IgD-negative memory B cell (primary cell): ENCODE results near the gene TCAIM. TPM values are rescaled to one million over a fixed set of nuclear protein-coding genes. Genes with fewer than 3 reads are reported as not detected.
"Not testable (repeated sequence)": the region's sequence is repeated elsewhere in the genome, so short reads cannot be mapped to it uniquely, and the experiment has no call there.

Experiments used
- H3K27ac Mint-ChIP-seq, 3 donors: one replicate each; pipeline ENCODE4 v1.8.0; 2020 to 2022; ENCODE audit warnings: mild to moderate bottlenecking in 3 of 3, mixed read lengths in 3 of 3, moderate library complexity in 1 of 3
- H3K27me3 Mint-ChIP-seq: one replicate; pipeline ENCODE4 v1.8.0; 2021; ENCODE audit warnings: mixed read lengths
- H3K36me3 Mint-ChIP-seq: one replicate; pipeline ENCODE4 v1.8.0; 2020; ENCODE audit warnings: mild to moderate bottlenecking, mixed read lengths
- H3K4me1 Mint-ChIP-seq, 3 donors: one replicate each; pipeline ENCODE4 v1.8.0; 2020 to 2022; ENCODE audit warnings: mixed read lengths in 3 of 3, mild to moderate bottlenecking in 1 of 3
- H3K4me3 Mint-ChIP-seq, 4 donors: one replicate each; pipeline ENCODE4 v1.8.0; 2020 to 2022; ENCODE audit warnings: mild to moderate bottlenecking in 4 of 4, mixed read lengths in 4 of 4, moderate library complexity in 3 of 4
- H3K9me3 Mint-ChIP-seq, 3 donors: one replicate each; pipeline ENCODE4 v1.8.0; 2020 to 2021; ENCODE audit warnings: mixed read lengths in 3 of 3, mild to moderate bottlenecking in 1 of 3
- polyA plus RNA-seq: library from polyadenylated mRNA; unstranded; fragments of 300-500 nt; fragmentation: Illumina TruSeq; gene quantifications from one replicate; pipeline ENCODE4 v1.2.3, GENCODE V29; 2021

TCAIM gene
- polyA plus RNA-seq, 1 donor from 2014 or later, result 8.5 TPM

- Mint-ChIP-seq H3K36me3 (no peaks in the 10 kb centered on the region), H3K9me3 (no peaks in the 10 kb centered on the region), H3K27me3 (no peaks in the 10 kb centered on the region), H3K4me1 (no peaks in the 10 kb centered on the region), H3K4me3 (no peak overlapping the region), H3K27ac (peak overlapping the region in 1 of 3 donors; percentile 68)
These were observed 77.8 kb downstream of the TCAIM start for GRCh38 chr3:44416031-44417030.

DNA sequence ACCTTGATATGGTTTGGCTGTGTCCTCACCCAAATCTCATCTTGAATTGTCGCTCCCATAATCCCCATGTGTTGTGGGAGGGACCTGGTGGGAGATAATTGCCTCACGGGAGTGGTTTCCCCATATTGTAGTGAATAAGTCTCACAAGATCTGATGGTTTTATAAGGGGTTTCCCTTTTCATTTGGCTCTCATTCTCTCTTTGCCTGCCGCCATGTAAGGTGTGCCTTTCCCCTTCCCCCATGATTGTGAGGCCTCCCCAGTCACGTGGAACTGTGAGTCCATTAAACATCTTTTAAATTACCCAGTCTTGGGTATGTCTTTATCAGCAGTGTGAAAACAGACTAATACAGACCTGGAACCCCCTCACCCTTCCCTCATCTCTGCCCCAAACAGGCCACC, 79.6 kb downstream of the TCAIM start:
- not testable (repeated sequence) for H3K4me1 Mint-ChIP-seq, H3K27me3 Mint-ChIP-seq, H3K9me3 Mint-ChIP-seq, H3K36me3 Mint-ChIP-seq, H3K4me3 Mint-ChIP-seq
- H3K27ac Mint-ChIP-seq, result peak overlapping the region in 1 of 3 donors; percentile 81

DNA sequence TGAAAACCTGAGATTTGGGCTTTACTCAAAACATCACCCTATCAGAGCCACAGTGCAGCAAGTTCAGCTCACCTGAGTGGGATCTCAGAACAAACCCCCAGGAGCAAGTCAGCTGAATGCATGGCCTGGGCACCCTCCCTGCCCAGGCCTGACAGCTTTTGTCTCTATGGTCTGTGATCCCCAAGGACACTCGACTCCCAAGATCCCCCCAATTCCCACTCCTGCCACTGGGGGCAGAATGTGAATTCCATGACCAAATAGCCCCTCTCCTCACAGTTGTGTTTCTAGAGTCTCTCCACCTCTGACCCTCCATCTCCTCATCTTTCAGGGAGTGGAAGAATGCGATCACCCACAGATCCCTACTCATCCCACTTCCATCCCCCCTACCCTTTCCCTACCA, 80.0 kb downstream of the TCAIM start:
- Mint-ChIP-seq H3K27ac (peak overlapping the region in 2 of 3 donors; percentile 71 to 81), H3K27me3 (no peaks in the 10 kb centered on the region), H3K4me1 (no peaks in the 10 kb centered on the region), H3K9me3 (no peaks in the 10 kb centered on the region), H3K4me3 (no peak overlapping the region), H3K36me3 (no peaks in the 10 kb centered on the region)

DNA sequence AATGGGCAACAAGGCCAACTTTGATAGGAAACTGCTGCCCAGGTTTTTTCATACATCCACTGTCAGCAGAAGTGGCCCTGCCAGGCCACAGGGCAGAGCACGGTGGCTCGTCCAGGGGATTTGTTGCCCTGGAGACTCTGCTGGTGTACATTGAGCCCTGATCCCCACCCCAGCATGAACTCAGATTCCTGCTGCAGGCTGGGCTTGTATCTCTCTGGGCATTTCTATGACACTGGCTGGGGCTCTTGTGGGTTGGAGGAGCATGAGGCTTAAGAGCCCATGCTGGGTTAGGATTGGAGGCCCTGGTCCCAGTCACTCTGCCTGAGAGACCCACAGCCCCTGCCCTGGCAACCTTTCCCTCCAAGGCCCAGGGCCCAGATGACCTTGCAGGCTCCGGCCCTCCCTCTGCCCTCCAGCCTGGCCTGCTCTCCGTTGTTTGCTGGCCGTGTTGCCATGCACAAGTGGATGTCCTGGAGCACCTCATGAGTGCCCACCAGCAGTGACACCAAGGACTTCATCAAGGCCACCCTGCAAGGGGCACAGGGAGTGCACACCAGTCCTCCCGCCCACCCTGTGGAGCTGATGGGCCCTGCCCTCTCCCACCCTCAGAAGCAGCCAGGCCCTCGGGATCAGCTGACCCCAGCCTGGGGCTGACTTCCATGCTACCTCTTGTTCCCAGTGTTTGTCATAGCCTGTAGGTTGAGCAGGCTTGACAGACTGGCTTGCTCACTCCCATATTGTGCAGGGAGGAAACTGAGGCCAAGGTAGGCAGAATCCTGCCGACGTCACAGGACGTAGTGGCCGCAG, 80.8 kb downstream of the TCAIM start:
- no peaks in the 10 kb centered on the region for H3K27me3 Mint-ChIP-seq
- peak overlapping the region in 1 of 3 donors; percentile 71 for H3K27ac Mint-ChIP-seq
- no peaks in the 10 kb centered on the region for H3K4me1 Mint-ChIP-seq
- no peaks in the 10 kb centered on the region for H3K36me3 Mint-ChIP-seq
- no peak overlapping the region for H3K4me3 Mint-ChIP-seq
- no peaks in the 10 kb centered on the region for H3K9me3 Mint-ChIP-seq

GRCh38 chr3:44419923-44420650, 81.5 kb downstream of the TCAIM start:
- Mint-ChIP-seq H3K27me3 (peaks cover 3% of the 10 kb centered on the region), H3K4me3 (no peak overlapping the region), H3K36me3 (no peaks in the 10 kb centered on the region), H3K4me1 (peaks cover 0 to 1% (median 0%) of the 10 kb centered on the region in 3 donors), H3K27ac (no peak overlapping the region), H3K9me3 (no peaks in the 10 kb centered on the region)

GRCh38 chr3:44420676-44421075, 82.1 kb downstream of the TCAIM start:
- H3K36me3 Mint-ChIP-seq, result no peaks in the 10 kb centered on the region
- H3K4me3 Mint-ChIP-seq, result no peak overlapping the region
- peaks cover 0 to 1% (median 0%) of the 10 kb centered on the region in 3 donors for H3K4me1 Mint-ChIP-seq
- no peaks in the 10 kb centered on the region for H3K9me3 Mint-ChIP-seq
- no peak overlapping the region for H3K27ac Mint-ChIP-seq
- H3K27me3 Mint-ChIP-seq, result peaks cover 3% of the 10 kb centered on the region

DNA sequence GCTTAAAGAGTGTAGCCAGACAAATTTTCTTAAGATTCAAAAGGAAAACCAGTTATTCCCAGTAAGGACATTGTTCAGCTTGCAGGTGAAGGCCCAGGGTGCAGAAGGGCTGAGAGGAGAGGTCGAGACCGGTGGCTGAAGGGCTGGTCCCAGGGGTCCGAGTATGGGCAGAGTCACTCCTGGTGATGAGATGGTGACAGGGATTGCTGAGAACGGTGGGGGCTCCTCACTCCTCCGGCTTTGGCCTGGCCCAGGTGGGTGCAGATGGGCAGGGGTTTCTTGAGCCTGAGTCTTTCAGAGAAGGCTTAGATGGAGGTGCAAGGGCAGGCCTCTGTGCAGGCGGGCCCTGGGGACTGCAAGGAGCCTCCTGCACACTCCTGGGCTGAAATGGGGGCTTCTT, 82.7 kb downstream of the TCAIM start:
- no peak overlapping the region for H3K4me3 Mint-ChIP-seq
- H3K27ac Mint-ChIP-seq, result no peak overlapping the region
- H3K9me3 Mint-ChIP-seq, result no peaks in the 10 kb centered on the region
- H3K27me3 Mint-ChIP-seq, result peaks cover 3% of the 10 kb centered on the region
- no peaks in the 10 kb centered on the region for H3K36me3 Mint-ChIP-seq
- H3K4me1 Mint-ChIP-seq, result peaks cover 0 to 1% (median 0%) of the 10 kb centered on the region in 3 donors

GRCh38 chr3:44424758-44425157, 86.2 kb downstream of the TCAIM start:
- H3K9me3 Mint-ChIP-seq, result no peaks in the 10 kb centered on the region
- H3K4me1 Mint-ChIP-seq, result peaks cover 0 to 4% (median 0%) of the 10 kb centered on the region in 3 donors
- H3K27ac Mint-ChIP-seq, result no peak overlapping the region

DNA sequence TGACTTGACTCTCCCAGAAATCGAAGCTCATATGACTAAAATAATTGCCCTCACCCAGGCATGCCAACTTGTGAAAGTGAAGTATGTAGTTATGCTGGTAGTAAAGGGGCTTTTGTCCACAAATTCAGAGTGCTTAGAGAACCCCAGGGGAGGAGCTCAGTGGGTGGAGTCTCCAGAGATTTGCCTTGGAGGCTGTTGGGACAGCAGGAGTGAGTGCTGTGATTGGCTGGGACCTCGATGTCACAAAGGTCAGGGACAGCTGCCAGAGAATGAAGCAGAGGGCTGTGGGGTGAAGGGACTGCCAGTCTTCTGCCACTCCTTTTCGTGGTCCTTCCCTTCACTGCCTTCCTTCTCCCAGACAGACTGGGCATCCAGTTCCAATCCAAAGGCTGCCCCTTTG, 89.1 kb downstream of the TCAIM start:
- Mint-ChIP-seq H3K4me1 (peaks cover 0 to 6% (median 0%) of the 10 kb centered on the region in 3 donors), H3K27ac (no peak overlapping the region), H3K36me3 (no peaks in the 10 kb centered on the region), H3K27me3 (peaks cover 4% of the 10 kb centered on the region), H3K4me3 (no peak overlapping the region), H3K9me3 (no peaks in the 10 kb centered on the region)

More at GRCh38 chr3:44424758-44425157, 86.2 kb downstream of the TCAIM start:
- Mint-ChIP-seq H3K4me3 (no peak overlapping the region), H3K27me3 (peaks cover 3% of the 10 kb centered on the region), H3K36me3 (no peaks in the 10 kb centered on the region)

- peak overlapping the region in 1 of 4 donors; percentile 45 for H3K4me3 Mint-ChIP-seq
- H3K9me3 Mint-ChIP-seq, result no peaks in the 10 kb centered on the region
- peaks cover 5% of the 10 kb centered on the region for H3K27me3 Mint-ChIP-seq
- peaks cover 0 to 6% (median 0%) of the 10 kb centered on the region in 3 donors for H3K4me1 Mint-ChIP-seq
- no peak overlapping the region for H3K27ac Mint-ChIP-seq
- no peaks in the 10 kb centered on the region for H3K36me3 Mint-ChIP-seq
These were observed 90.3 kb downstream of the TCAIM start for GRCh38 chr3:44428910-44429309.

GRCh38 chr3:44429459-44429858, 90.9 kb downstream of the TCAIM start:
- H3K4me3 Mint-ChIP-seq, result no peak overlapping the region
- H3K36me3 Mint-ChIP-seq, result no peaks in the 10 kb centered on the region
- peaks cover 0 to 6% (median 0%) of the 10 kb centered on the region in 3 donors for H3K4me1 Mint-ChIP-seq
- no peaks in the 10 kb centered on the region for H3K9me3 Mint-ChIP-seq
- peaks cover 5% of the 10 kb centered on the region for H3K27me3 Mint-ChIP-seq
- peak overlapping the region in 1 of 3 donors; percentile 40 for H3K27ac Mint-ChIP-seq

DNA sequence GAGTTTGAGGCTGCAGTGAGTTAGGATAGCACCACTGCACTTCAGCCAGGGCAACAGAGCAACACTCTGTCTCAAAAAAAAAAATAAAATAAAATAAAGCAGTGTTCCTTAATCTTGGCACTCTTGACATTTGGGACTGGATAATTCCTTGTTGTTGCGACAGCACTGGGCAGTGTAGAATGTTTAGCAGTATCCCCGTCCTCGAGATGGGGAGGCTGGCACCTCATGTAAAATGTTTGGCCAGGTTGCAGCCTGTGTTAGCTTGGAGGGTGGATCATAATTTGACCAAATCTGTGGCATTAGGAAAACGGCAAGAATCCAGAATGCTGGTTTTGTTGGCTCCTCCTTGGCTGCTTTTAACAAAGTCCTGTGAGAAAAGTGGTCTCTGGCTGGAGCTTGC, 91.9 kb downstream of the TCAIM start:
- Mint-ChIP-seq H3K36me3 (no peaks in the 10 kb centered on the region), H3K4me3 (no peak overlapping the region), H3K27me3 (peaks cover 3% of the 10 kb centered on the region), H3K27ac (no peak overlapping the region), H3K4me1 (peaks cover 0 to 4% (median 0%) of the 10 kb centered on the region in 3 donors), H3K9me3 (no peaks in the 10 kb centered on the region)

DNA sequence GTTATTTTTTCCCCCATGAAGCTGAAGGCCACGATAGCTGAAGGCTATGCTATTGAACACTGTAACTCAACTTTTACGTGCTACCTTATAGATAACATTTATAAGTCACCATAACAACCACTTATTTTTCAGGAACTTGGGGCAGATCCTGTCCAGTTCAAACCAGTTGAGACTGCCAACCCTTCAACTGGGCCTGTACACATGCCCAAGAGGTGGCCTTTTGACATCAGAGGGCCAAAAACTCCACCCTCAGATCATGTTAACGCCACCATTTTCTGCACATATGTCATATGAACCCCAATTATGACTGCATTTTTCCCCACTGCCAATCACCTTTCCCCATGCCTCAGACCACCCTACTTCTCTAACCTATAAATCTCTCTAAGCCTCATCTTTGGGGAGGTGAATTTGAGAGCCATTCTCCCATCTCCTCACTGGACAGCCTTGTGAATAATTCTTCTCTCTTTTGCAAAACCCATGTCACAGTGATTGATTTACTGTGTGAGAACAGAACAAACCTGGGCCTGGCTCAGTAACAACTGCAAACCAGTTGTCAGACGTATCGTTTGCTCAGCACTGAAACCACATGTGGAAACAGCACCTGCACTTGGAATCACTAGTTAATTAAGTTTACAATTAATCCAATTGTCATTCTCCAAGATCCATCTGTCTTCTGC, 96.4 kb downstream of the TCAIM start:
- Mint-ChIP-seq H3K27me3 (peaks cover 3% of the 10 kb centered on the region), H3K36me3 (no peaks in the 10 kb centered on the region), H3K9me3 (no peaks in the 10 kb centered on the region), H3K4me1 (peaks cover 7 to 10% (median 9%) of the 10 kb centered on the region in 3 donors), H3K4me3 (no peak overlapping the region), H3K27ac (no peak overlapping the region)

DNA sequence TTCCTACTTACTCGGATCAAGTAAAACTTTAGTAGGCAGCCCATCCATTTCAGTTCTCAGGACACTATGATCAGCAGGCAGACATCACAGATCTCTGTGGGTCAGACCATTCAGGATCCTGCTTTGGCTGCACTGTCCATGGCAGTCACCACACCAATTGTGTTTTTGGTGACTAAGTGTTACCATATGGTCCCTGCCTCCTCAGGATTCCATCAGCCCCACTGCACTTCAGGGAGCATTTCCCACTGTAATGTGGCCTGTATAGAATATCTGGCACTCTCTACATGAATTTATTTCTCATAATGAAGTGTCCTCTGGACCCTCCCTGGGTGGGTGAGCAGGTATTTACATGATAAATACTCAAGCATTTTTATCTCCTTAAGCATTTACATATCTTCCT, 97.6 kb downstream of the TCAIM start:
- no peaks in the 10 kb centered on the region for H3K9me3 Mint-ChIP-seq
- no peak overlapping the region for H3K4me3 Mint-ChIP-seq
- peaks cover 14 to 16% (median 15%) of the 10 kb centered on the region in 3 donors for H3K4me1 Mint-ChIP-seq
- no peaks in the 10 kb centered on the region for H3K36me3 Mint-ChIP-seq
- no peak overlapping the region for H3K27ac Mint-ChIP-seq
- peaks cover 3% of the 10 kb centered on the region for H3K27me3 Mint-ChIP-seq
